Measurements from ENCODE around the gene PTPN2.

The PTPN2 gene

GRCh38 chr18:12839057-12839525, 44.9 kb downstream of the PTPN2 start:
- H3K4me3 ChIP-seq (ENCODE audit: low read depth, low read length) = no peak overlapping the region
- DNase-seq (ENCODE audit: low read depth) = no peak

GRCh38 chr18:12838178-12838634, 45.8 kb downstream of the PTPN2 start:
- H3K4me3 ChIP-seq (ENCODE audit: low read depth, low read length) = no peak overlapping the region
- DNase-seq (ENCODE audit: low read depth) = peak; percentile 90

- DNase-seq (ENCODE audit: low read depth) = peak; percentile 41
- H3K4me3 ChIP-seq (ENCODE audit: low read depth, low read length) = no peak overlapping the region
Measured at GRCh38 chr18:12837747-12838146, 46.3 kb downstream of the PTPN2 start.

GRCh38 chr18:12836551-12836950, 47.5 kb downstream of the PTPN2 start:
- no peak overlapping the region for H3K4me3 ChIP-seq (ENCODE audit: low read depth, low read length)
- no peak for DNase-seq (ENCODE audit: low read depth)

GRCh38 chr18:12828116-12829051, 55.7 kb downstream of the PTPN2 start:
- DNase-seq (ENCODE audit: low read depth) = no peak
- H3K4me3 ChIP-seq (ENCODE audit: low read depth, low read length) = no peak overlapping the region

GRCh38 chr18:12827588-12827987, 56.4 kb downstream of the PTPN2 start:
- DNase-seq (ENCODE audit: low read depth) = no peak

GRCh38 chr18:12825230-12825629, 58.8 kb downstream of the PTPN2 start:
- DNase-seq (ENCODE audit: low read depth) = no peak
- H3K4me3 ChIP-seq (ENCODE audit: low read depth, low read length) = no peak overlapping the region

More at GRCh38 chr18:12827588-12827987, 56.4 kb downstream of the PTPN2 start:
- H3K4me3 ChIP-seq (ENCODE audit: low read depth, low read length) = no peak overlapping the region

- no peak for DNase-seq (ENCODE audit: low read depth)
- no peak overlapping the region for H3K4me3 ChIP-seq (ENCODE audit: low read depth, low read length)
Measured at GRCh38 chr18:12823892-12824291, 60.1 kb downstream of the PTPN2 start.

GRCh38 chr18:12821408-12821807, 62.6 kb downstream of the PTPN2 start:
- no peak for DNase-seq (ENCODE audit: low read depth)
- H3K4me3 ChIP-seq (ENCODE audit: low read depth, low read length) = no peak overlapping the region

- DNase-seq (ENCODE audit: low read depth) = no peak
- H3K4me3 ChIP-seq (ENCODE audit: low read depth, low read length) = no peak overlapping the region
Measured at GRCh38 chr18:12820506-12820905, 63.5 kb downstream of the PTPN2 start.

- no peak for DNase-seq (ENCODE audit: low read depth)
- no peak overlapping the region for H3K4me3 ChIP-seq (ENCODE audit: low read depth, low read length)
Measured at GRCh38 chr18:12819841-12820240, 64.2 kb downstream of the PTPN2 start.

- no peak overlapping the region for H3K4me3 ChIP-seq (ENCODE audit: low read depth, low read length)
- no peak for DNase-seq (ENCODE audit: low read depth)
Measured at GRCh38 chr18:12819322-12819721, 64.7 kb downstream of the PTPN2 start.

GRCh38 chr18:12818243-12818642, 65.8 kb downstream of the PTPN2 start:
- H3K4me3 ChIP-seq (ENCODE audit: low read depth, low read length) = no peak overlapping the region
- no peak for DNase-seq (ENCODE audit: low read depth)

- no peak for DNase-seq (ENCODE audit: low read depth)
- no peak overlapping the region for H3K4me3 ChIP-seq (ENCODE audit: low read depth, low read length)
Measured at GRCh38 chr18:12816451-12816850, 67.6 kb downstream of the PTPN2 start.

GRCh38 chr18:12811191-12811950, 72.7 kb downstream of the PTPN2 start:
- no peak for DNase-seq (ENCODE audit: low read depth)
- H3K4me3 ChIP-seq (ENCODE audit: low read depth, low read length) = no peak overlapping the region

- no peak overlapping the region for H3K4me3 ChIP-seq (ENCODE audit: low read depth, low read length)
- DNase-seq (ENCODE audit: low read depth) = no peak
Measured at GRCh38 chr18:12803069-12803936, 80.7 kb downstream of the PTPN2 start.

- H3K4me3 ChIP-seq (ENCODE audit: low read depth, low read length) = no peak overlapping the region
Measured at GRCh38 chr18:12802538-12802937, 81.5 kb downstream of the PTPN2 start.

GRCh38 chr18:12796448-12796847, 87.6 kb downstream of the PTPN2 start:
- no peak for DNase-seq (ENCODE audit: low read depth)
- no peak overlapping the region for H3K4me3 ChIP-seq (ENCODE audit: low read depth, low read length)

More at GRCh38 chr18:12802538-12802937, 81.5 kb downstream of the PTPN2 start:
- DNase-seq (ENCODE audit: low read depth) = no peak

- H3K4me3 ChIP-seq (ENCODE audit: low read depth, low read length) = no peak overlapping the region
- DNase-seq (ENCODE audit: low read depth) = no peak
Measured at GRCh38 chr18:12791610-12792009, 92.4 kb downstream of the PTPN2 start.

Data from skeletal muscle cell (primary cell).